GM19395 (cell line): ENCODE data around the gene HES6.
"Not testable (repeated sequence)": the region's sequence is repeated elsewhere in the genome, so short reads cannot be mapped to it uniquely, and the experiment has no call there.

Source experiments
- ATAC-seq: cut with Tn5 transposase; IDR thresholded peaks from one replicate; pipeline ENCODE4 v1.9.1; 2021; ENCODE audit warnings: mild to moderate bottlenecking, moderate library complexity; ENCODE audit not compliant: unreplicated experiment

HES6 gene

DNA sequence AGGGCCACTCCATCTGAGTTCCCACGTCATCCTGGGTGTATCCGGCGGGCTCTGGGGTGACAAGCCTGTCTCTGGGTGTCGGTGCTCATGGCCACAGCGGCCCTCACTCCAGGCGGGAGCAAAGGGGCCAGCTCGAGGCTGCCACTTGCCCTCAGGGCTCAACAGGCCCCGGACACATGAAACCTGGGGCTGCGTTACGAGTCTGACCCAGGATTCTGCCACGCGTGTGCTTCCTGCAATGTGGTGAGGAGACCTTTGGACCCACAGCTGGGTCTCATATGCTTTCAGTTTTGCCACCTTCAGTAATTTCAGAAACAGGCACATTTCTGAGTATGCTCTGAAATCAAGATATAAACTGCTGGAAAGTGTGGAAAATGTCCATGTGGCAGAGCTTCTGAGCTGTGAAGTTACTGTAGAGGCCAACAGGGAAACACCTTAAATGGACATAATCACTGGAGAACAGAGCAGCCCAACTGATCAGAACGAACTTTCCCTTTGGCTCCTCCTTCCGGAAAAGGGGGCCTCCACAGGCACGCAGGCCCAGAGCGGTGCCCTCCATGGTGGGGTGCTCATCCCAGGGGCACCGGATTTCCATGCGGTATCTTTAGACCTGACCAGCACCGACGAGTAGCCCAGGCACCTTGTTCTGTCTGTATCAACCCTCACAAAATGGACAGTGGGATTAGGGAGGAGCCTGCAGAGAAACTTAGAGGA lies 34.5 kb upstream of the HES6 start:
- no peak for ATAC-seq

GRCh38 chr2:238273433-238273832 lies 33.6 kb upstream of the HES6 start:
- not testable (repeated sequence) for ATAC-seq

- ATAC-seq: no peak
Observed at GRCh38 chr2:238272156-238272555, 32.3 kb upstream of the HES6 start.

DNA sequence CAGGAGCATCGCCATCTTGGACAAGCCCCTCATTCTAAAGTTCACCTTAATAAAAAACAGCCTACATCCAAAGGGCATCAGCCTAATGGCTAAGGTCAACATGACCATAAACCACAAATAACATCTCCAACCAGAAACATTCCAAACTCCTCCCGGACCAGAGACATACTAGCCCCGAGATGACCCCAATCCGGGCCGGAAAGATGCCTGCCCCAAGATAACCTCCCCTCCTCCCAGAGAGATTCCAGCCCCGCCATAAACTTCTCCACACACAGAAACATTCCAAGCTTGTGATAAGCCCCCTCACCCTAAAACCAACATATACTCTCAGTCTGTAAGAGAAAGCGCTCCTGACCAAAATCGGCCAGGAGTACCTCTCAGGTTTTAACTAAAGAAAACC lies 31.8 kb upstream of the HES6 start:
- not testable (repeated sequence) for ATAC-seq

DNA sequence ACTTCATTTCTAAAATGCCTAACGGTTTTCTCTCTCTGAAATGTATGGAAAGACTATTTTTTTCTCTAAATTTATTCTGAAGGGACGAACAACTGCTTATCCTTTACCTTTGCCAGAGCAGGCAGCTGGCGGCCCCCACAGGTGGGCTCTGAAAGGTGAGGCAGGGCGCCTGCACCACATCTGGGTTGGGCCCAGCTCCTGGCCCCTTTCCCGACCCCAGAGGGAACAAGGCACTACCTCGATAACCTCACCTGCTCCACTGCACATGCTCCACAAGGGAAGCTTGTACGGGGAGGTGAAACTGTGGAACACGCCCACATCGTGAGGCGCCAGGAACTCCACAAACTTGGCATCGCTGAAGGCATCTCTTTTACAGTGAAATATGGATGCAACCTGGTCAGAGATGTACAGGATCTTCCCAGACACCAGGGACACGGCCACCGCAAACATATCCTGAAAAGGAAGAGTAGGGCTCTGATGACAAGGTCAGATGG lies 31.3 kb upstream of the HES6 start:
- no peak for ATAC-seq

- ATAC-seq: no peak
Observed at GRCh38 chr2:238270606-238271005, 30.8 kb upstream of the HES6 start.

DNA sequence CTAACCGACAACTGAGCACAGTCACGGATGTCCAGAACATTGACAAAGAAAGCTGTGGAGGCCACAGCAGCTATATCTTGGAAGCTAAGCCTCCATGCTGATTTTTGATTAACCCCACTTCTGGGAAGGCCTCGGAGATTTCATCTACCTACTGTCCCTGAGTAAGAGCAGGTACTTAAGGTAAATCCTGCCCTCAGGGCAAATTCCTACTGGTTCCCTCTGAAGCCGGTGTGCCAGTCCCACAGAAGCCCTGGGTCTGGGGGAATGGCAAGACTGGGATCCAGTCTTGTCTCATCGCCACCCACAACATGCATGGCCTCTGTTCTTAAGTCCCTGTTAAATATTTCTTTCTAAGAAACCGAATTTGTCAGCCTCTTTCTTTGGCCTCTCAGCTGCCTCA lies 29.9 kb upstream of the HES6 start:
- no peak for ATAC-seq

- ATAC-seq: no peak
Observed at GRCh38 chr2:238267884-238268680, 28.2 kb upstream of the HES6 start.

DNA sequence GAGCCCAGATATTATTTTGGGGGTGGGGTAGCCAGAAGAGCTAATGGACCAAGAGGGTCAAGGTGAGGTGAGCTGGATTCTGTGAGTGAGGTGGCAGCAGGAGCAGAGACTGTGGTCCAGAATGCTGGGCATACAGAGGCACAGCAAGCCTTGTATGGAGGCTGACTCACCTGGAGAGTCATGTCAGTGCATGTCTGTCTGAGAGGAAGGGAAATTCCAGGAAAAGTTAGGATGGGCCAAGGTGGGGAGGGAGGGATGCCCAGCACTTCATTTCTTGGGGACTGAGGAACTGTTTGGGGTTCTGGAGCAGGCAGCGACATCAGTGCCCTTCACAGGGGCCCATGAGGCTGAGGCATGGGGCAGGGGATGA lies 27.5 kb upstream of the HES6 start:
- no peak for ATAC-seq

DNA sequence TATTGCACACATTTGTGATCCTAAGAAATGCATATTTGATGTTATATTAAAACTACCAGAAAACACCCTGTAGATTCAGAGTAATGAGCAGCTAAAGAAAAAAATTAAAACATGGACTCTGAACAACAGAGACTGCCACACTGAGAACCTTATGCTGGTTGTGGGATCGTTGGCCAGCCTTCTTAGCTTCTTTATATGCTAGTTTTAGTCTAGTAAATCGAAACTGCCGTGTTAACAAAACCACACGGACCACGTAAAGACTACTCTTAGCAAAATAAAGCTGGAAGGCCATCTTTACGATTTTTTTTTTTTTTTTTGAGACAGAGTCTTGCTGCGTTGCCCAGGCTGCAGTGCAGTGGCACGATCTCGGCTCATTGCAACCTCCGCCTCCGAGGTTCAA lies 25.8 kb upstream of the HES6 start:
- ATAC-seq: no peak

DNA sequence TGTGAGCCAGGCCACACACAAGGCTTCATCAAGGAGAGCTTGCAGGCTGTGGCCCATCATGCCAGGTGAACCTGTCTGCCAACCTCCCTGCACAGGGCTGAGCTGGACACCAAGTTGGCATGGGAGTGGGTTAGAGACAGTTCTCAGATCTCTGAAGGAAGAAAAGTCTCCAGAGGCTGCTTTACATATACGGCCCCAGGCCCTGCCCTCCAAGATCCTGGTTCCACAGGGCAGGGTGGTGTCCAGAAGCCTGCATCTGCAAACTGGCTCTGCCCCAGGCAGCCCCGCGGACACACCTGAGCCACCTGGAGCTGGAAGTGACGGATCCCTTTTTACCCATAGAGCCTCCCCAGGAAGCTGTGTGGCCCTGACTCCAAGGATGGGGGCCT lies 24.2 kb upstream of the HES6 start:
- no peak for ATAC-seq

DNA sequence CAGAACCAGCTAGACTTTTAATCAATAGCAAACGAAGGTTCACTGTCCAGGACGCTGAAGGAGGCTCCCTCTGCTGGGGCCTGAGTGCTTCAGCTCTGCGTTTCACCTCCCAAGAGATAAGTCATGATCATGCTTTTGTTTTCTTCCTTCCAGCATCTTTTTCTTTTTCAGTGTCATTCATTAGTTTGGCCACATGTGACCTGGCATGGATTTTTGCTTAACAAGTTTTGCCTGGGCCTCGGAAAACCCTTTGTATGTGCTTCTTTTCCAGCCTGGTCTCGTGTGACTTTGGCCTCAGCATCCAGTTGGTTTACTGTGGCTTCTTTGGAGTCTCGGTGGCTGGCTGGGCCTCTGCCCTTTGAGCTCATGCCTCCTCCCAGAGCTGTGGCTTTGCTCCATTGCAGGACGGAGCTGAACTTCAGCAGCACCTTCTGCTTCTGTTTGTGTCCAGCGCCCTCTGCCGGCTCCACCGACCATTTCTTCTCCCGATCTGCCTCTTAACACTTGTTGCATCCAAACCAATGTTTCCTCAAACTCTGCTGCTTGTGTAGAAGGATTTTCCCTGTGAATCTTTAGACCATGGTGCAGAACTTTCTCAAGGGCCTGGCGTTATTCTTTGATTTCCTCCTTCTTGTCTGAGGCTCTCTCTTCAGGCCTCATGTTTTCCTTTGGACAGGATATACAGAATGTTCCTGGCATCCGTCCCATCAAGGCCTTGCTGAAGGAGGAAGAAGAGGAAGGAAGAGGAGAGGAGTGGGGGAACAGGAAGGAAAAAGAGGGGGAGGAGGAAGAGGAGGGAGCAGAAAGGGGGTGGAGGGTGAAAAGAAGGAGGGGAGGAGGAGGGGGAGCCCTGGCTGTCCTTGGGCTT lies 23.6 kb upstream of the HES6 start:
- no peak for ATAC-seq

- ATAC-seq: no peak
Observed at GRCh38 chr2:238262496-238263122, 22.8 kb upstream of the HES6 start.

- ATAC-seq: no peak
Observed at GRCh38 chr2:238261718-238262375, 22.0 kb upstream of the HES6 start.

- ATAC-seq: no peak
Observed at GRCh38 chr2:238260883-238261282, 21.0 kb upstream of the HES6 start.

DNA sequence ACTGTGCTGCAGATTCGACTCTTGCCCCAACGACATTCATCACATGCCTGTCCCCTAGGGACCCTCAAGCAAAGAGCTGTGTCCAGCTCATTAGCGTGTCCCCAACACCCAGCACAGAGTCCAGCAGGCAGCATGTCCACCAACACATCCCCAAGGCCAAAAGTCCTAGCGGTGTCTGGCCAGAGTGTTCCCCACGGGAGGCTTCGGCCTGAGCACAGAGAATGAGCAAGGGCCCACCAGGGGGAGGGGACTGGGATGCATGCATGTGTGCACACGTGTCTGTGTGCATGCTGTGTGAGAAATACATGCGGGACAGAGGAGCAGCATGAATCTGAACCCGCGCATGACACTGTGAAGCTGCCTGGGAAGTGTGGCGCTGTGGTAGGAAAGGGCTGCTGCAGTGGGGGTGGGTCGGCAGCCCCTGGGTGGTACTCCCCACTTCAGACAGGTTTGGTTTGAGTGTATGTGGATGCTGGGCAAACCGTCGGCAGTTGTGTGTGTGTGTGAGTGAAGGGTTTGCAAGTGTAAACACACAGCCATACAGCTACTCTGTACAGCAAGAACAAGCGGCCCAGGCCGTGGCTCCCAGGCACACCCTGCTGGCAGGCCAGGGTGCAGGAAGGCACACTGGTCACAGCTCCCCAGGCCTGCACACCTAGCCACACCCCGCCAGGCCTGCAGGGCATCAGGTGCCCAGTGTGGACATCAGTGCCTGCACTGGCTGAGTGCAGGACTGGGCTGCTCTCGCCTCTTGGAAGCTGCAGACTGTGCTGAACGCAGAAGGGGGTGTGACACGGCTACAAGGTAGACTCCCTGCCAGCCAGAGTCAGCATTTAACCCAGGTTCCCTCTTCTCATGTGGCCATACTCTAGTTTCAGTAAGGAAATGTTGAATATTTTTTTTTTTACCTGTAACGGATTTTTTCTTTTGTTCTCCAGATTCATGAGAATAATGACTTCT lies 19.5 kb upstream of the HES6 start:
- no peak for ATAC-seq

DNA sequence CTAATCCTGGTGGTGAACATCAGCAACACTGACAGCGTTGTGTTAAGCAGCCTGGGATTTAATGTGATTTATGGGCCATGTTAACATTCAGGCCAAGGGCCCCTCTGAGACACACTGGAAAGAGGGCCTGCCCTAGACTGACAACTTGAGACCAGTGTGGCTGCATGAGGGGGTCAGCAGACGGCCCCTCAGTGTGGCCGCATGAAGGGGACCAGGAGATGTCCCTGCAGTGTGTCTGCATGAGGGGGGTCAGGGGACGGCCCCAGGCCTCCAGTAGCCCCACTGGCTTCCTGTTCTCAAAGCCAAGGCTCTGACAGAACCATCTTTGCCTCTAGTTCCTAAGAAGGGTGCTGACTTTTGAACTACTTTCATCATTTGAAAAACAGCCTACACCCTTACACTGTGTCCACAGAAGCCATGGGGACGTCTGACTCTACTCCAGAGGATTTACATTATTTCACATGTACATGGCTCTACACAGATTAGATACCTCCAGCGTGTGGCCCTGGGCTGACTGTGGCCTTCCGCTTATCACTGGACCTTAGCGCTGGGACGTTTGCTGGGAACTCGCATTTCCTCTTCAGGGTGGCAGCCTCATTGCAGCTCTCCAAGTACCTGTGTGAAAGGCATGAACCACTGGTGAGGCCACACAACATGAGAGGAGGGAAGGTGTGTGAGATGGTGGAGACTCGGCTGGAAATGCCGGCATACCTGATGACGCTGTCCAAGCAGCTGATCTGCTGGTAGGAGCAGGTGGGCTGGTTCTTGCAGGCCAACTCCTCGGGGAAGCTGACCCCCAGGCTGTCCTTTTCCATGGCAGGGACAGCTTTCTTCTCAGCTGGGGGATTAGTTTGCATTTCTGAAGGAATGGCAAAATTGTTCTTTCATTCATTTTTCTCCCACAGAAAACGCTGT lies 18.2 kb upstream of the HES6 start:
- no peak for ATAC-seq

DNA sequence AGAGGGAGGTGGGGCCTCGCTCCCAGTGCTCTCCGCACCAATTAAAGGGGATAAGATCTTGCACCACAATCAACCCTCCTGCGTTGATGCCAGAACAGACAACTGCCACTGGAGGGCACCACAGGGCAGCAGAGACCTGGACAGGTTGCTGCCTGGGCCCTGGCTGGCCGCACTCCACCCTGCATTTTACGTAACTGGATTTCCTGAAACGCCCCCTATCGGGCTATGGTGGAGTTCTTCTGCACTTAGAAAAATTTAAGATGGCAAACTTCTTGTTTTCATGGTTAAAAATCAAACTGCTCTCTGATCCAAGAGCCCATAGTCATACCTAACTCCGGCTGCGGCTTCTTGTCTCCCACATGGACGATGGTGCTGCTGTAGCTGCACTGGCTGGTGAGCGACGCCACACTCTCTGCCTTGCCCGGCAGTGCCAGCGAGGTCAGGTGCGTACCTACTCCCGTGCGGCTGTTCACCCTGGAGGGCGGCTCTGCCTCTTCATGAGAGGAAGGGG lies 16.8 kb upstream of the HES6 start:
- no peak for ATAC-seq
